Gastroesophageal sphincter (tissue), 4 donors: ENCODE measurements around the gene GABARAPL2. TPM values are rescaled to one million over a fixed set of nuclear protein-coding genes. Genes with fewer than 3 reads are reported as not detected.

Experiments
- ATAC-seq: fragments of 150-250 bp; one replicate; pipeline ENCODE4 v1.9.1; 2016; ENCODE audit warnings: mild to moderate bottlenecking, moderate library complexity
- H3K27ac ChIP-seq, 4 donors: fragments of 200-600 bp; sonication (generic) in 3 of 4; 1 replicate in 3 of 4; 2 replicates in 1 of 4; pipeline ENCODE4 v1.5.1; 2016 to 2019
- H3K27me3 ChIP-seq: fragments of 200-600 bp; sonication (generic); one replicate; pipeline ENCODE4 v1.5.1; 2019
- H3K36me3 ChIP-seq, 2 donors: fragments of 200-600 bp; sonication (generic); one replicate each; pipeline ENCODE4 v1.5.1; 2019; ENCODE audit warnings: control low read depth in 1 of 2
- H3K4me1 ChIP-seq, 3 donors: fragments of 200-600 bp; sonication (generic); 1 replicate in 2 of 3; 2 replicates in 1 of 3; pipeline ENCODE4 v1.5.1; 2016 to 2019; ENCODE audit warnings: control low read depth in 2 of 3
- H3K4me3 ChIP-seq, 2 donors: fragments of 200-600 bp; sonication (generic); one replicate each; pipeline ENCODE4 v1.5.1; 2019; ENCODE audit warnings: mild to moderate bottlenecking in 1 of 2, moderate library complexity in 1 of 2
- H3K9me3 ChIP-seq, 3 donors: fragments of 200-600 bp; sonication (generic); one replicate each; pipeline ENCODE4 v1.5.1; 2017 to 2019; ENCODE audit warnings: control low read depth in 2 of 3
- EP300 ChIP-seq: sonication (generic); formaldehyde crosslinking; IDR thresholded peaks from one replicate; pipeline ENCODE4 v1.6.1; 2017; ENCODE audit warnings: antibody characterized with exemption, mild to moderate bottlenecking
- POLR2A ChIP-seq, 2 donors: fragments of 450-650 bp; IDR thresholded peaks; one replicate each; pipeline ENCODE4 v1.6.1; 2017; ENCODE audit warnings: antibody characterized with exemption in 2 of 2, mild to moderate bottlenecking in 2 of 2, moderate library complexity in 1 of 2
- POLR2AphosphoS5 ChIP-seq: sonication (generic); formaldehyde crosslinking; IDR thresholded peaks from one replicate; pipeline ENCODE4 v1.6.1; 2017; ENCODE audit warnings: antibody characterized with exemption
- WGBS, 2 donors: methylation state at CpG; one replicate each; pipeline ENCODE4 v1.1.5; 2018; ENCODE audit warnings: low coverage in 1 of 2; 5-methylcytosine and 5-hydroxymethylcytosine counted together
- total RNA-seq, 4 donors: library from RNA; depleted of rRNA; stranded (reverse); fragments of >200 nt; gene quantifications; one replicate each; pipeline ENCODE4 v1.1.0, GENCODE V29; 2016
- TF ChIP-seq, protein P1 (sequence below), 4 experiments: fragments of 200-600 bp in 2 of 4; fragments of 450-650 bp in 2 of 4; sonication (generic) in 1 of 4; IDR thresholded peaks; one replicate each; pipeline ENCODE4 v1.5.1; 2017 to 2019; ENCODE audit warnings: antibody characterized with exemption in 4 of 4, mild to moderate bottlenecking in 2 of 4, moderate library complexity in 2 of 4

The GABARAPL2 gene
- total RNA-seq, 4 donors from 2014 or later, result 87.4 to 118 (median 92.0) TPM

DNA sequence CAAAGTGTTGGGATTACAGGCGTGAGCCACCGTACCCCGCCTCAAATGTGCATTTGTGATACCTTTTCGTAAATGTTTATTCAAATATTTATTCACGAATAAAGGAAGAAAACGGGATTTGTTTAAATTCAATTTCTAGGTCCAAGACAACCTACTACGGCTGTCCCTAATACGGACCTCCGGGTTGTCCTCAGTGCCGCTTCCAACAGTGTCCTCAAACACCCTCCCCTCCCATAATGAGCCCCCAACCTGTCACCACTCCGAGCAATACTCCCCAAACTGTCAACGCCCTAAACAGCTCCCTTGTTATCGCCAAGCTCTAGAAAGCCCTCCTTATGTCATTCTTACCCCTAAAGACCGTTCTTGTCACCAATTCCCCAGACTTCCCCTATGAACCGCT lies 539 bp upstream of the GABARAPL2 start:
- no peak for ATAC-seq
- no peaks in the 10 kb centered on the region for H3K9me3 ChIP-seq
- peaks cover 0 to 51% (median 10%) of the 10 kb centered on the region in 3 donors for H3K4me1 ChIP-seq
- no peaks in the 10 kb centered on the region for H3K27me3 ChIP-seq
- peaks cover 0 to 29% of the 10 kb centered on the region in 2 donors for H3K36me3 ChIP-seq
- H3K4me3 ChIP-seq, result peak overlapping the region; percentile 94 to 100
- TF ChIP-seq, protein P1, sequence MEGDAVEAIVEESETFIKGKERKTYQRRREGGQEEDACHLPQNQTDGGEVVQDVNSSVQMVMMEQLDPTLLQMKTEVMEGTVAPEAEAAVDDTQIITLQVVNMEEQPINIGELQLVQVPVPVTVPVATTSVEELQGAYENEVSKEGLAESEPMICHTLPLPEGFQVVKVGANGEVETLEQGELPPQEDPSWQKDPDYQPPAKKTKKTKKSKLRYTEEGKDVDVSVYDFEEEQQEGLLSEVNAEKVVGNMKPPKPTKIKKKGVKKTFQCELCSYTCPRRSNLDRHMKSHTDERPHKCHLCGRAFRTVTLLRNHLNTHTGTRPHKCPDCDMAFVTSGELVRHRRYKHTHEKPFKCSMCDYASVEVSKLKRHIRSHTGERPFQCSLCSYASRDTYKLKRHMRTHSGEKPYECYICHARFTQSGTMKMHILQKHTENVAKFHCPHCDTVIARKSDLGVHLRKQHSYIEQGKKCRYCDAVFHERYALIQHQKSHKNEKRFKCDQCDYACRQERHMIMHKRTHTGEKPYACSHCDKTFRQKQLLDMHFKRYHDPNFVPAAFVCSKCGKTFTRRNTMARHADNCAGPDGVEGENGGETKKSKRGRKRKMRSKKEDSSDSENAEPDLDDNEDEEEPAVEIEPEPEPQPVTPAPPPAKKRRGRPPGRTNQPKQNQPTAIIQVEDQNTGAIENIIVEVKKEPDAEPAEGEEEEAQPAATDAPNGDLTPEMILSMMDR (IDR thresholded peaks at IDR 0.05), result no peak
- TF ChIP-seq POLR2A (IDR thresholded peaks at IDR 0.05), result no peak
- TF ChIP-seq POLR2AphosphoS5, result no peak
- no peak for TF ChIP-seq EP300
- WGBS, 2 donors, result 15 to 23% methylated on average over 12 to 15 of the region's 15 CpGs
- peak overlapping the region in 3 of 4 donors; percentile 65 to 88 (median 81) for H3K27ac ChIP-seq

DNA sequence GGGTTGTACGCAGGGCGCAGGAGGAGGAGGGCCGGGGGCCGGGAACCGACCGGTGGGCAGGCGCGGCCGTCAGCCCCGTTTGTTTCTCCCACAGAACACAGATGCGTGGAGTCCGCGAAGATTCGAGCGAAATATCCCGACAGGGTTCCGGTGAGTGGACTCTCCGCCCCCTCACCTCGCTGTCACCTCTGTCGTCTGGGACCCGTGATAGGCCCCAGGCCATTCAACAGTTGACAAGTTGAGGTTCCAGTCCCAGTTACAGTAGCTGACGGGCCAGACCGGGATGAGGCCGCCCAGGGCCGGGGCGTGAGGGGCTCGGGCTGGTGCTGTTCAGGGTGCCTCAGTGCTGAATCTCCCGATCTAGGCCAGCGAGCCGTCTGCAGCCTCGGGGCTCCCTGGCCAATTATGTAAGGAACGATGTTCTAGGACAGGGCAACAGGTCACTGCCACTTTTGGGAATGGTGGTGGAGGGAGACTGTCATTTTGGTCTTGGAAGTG lies 628 bp downstream of the GABARAPL2 start:
- no peak for ATAC-seq
- H3K4me3 ChIP-seq, result peak overlapping the region; percentile 94 to 100
- peaks cover 0 to 63% (median 10%) of the 10 kb centered on the region in 3 donors for H3K4me1 ChIP-seq
- H3K9me3 ChIP-seq, result no peaks in the 10 kb centered on the region
- no CpG with 5 or more reads among the region's 32 CpGs for WGBS, 2 donors
- H3K27ac ChIP-seq, result peak overlapping the region; percentile 50 to 88 (median 73)
- peaks cover 0 to 41% of the 10 kb centered on the region in 2 donors for H3K36me3 ChIP-seq
- TF ChIP-seq POLR2AphosphoS5 (no peak), POLR2A (IDR thresholded peaks at IDR 0.05) (no peak)
- TF ChIP-seq, protein P1 (IDR thresholded peaks at IDR 0.05), result no peak
- H3K27me3 ChIP-seq, result no peaks in the 10 kb centered on the region

DNA sequence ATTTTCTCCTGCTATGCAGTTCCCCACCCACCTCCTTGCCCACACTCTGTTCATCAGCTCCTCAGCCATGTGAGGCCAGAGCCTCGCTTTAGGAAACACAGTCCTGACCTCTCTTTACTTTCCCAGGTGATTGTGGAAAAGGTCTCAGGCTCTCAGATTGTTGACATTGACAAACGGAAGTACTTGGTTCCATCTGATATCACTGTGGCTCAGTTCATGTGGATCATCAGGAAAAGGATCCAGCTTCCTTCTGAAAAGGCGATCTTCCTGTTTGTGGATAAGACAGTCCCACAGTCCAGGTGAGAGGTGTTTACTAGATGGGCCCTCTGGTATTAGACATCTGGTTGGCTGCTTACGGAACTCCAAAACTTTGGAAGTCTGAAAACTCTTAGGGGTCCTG lies 1.7 kb downstream of the GABARAPL2 start:
- no peaks in the 10 kb centered on the region for H3K9me3 ChIP-seq
- peaks cover 0 to 52% of the 10 kb centered on the region in 2 donors for H3K36me3 ChIP-seq
- TF ChIP-seq POLR2A (IDR thresholded peaks at IDR 0.05) (no peak), EP300 (no peak), POLR2AphosphoS5 (no peak)
- TF ChIP-seq, protein P1 (IDR thresholded peaks at IDR 0.05), result no peak
- H3K4me1 ChIP-seq, result peaks cover 0 to 74% (median 10%) of the 10 kb centered on the region in 3 donors
- H3K4me3 ChIP-seq, result peak overlapping the region in 1 of 2 donors; percentile 100
- H3K27me3 ChIP-seq, result no peaks in the 10 kb centered on the region
- ATAC-seq, result no peak
- 79 to 100% methylated on average over 1 to 2 of the region's 4 CpGs for WGBS, 2 donors
- peak overlapping the region in 1 of 4 donors; percentile 81 for H3K27ac ChIP-seq

DNA sequence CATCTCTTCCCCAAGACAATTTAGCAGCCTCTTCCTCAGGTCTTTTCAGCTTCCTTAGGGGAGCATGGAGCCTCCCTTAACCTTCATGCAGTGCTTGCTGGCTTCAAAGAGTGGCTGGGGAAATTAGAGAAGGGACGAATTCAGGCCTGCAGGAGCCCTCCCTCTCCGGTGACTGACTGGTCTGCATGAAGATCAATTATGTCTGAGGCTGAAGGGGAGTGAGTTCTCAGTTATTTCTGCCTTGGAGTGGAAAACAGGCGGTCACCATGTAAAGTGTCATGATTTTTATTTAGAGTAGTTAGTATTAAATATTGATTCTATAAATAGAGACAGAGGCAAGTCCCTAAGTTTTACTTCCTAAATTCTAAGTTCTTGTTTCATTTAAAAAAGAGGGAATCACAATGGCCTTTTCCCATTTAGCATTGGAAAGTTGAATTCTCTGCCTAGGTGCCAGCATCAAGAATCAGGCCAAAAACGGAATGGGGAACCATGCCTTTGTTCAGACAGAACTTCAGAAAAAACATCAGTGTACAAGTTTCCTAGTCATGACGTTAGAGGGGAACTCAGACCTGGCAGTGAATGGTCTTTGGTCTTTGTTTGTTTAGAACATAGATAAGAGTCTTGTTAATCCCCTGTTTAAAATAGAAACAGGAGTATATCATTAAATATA lies 4.4 kb downstream of the GABARAPL2 start:
- peaks cover 0 to 80% (median 10%) of the 10 kb centered on the region in 3 donors for H3K4me1 ChIP-seq
- H3K4me3 ChIP-seq, result no peak overlapping the region
- no peak for TF ChIP-seq EP300
- peaks cover 0 to 78% of the 10 kb centered on the region in 2 donors for H3K36me3 ChIP-seq
- 28 to 51% methylated on average over 2 to 5 of the region's 5 CpGs for WGBS, 2 donors
- no peaks in the 10 kb centered on the region for H3K27me3 ChIP-seq
- H3K9me3 ChIP-seq, result no peaks in the 10 kb centered on the region
- ATAC-seq, result no peak
- H3K27ac ChIP-seq, result no peak overlapping the region

DNA sequence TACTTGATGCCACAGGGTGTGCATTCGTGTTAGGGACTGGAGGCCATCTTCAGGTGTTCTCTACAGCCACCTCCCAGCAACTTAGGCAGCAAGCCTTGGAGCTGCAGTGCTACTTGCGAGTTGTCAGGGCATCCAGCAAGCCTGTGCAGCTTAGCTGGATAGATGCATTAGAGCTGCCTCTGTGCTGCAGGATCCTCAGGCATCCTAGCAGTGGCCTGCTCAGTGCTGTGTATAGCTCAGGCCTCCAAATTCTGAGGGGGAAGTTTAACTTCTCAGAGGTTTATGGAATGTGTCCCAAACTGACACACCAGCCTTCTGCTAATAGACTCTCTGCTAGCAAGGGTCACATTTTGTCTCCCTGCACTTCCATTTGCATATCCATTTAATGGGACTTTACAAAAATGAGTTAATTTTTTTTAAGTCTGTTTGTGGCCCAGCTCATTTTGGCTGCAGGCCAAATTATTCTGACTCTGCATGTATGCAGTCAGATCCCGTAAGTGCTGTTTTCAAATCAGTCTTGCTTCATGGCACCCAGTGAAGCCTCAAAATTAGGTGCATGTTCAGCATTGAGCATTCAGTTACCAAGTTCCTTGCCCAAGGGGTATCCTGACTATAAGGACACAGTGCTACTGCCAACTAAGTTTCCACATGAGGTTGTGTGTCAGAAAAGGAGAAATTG lies 6.8 kb downstream of the GABARAPL2 start:
- peaks cover 0 to 62% (median under 1%) of the 10 kb centered on the region in 3 donors for H3K4me1 ChIP-seq
- no peak overlapping the region for H3K4me3 ChIP-seq
- H3K36me3 ChIP-seq, result peaks cover 0 to 100% of the 10 kb centered on the region in 2 donors
- 20 to 31% methylated on average over 2 of the region's 3 CpGs for WGBS, 2 donors
- no peaks in the 10 kb centered on the region for H3K9me3 ChIP-seq
- H3K27ac ChIP-seq, result no peak overlapping the region
- ATAC-seq, result no peak
- peak; percentile 4 for TF ChIP-seq POLR2AphosphoS5
- TF ChIP-seq POLR2A (IDR thresholded peaks at IDR 0.05), result no peak
- no peaks in the 10 kb centered on the region for H3K27me3 ChIP-seq
